Measurements from ENCODE around the gene C10orf67. TPM values are rescaled to one million over a fixed set of nuclear protein-coding genes. Genes with fewer than 3 reads are reported as not detected.

Gene C10orf67
- total and polyA plus RNA-seq, 2 donors (not counting 1 experiment from before 2014, with no cell fraction given): not detected

- CTCF ChIA-PET: interaction anchor here (1.1 to 1.2 kb wide), 2 partner anchors 24 to 187 kb away, joined by 3 to 4 read pairs; no protein-coding TSS in a partner anchor
- H3K27me3 Mint-ChIP-seq: peaks cover 9% of the 10 kb centered on the region
- no peak overlapping the region for H2AFZ ChIP-seq (ENCODE audit: insufficient read depth, low read depth, low read length, poor library complexity, severe bottlenecking)
- no peak overlapping the region for H3K4me3 Mint-ChIP-seq
- no peak for ATAC-seq (ENCODE audit: low read depth)
- H3K27ac ChIP-seq (ENCODE audit: low read length in 2 of 2): no peak overlapping the region
- H3K4me1 Mint-ChIP-seq: peaks cover 15% of the 10 kb centered on the region
- peaks cover 6 to 7% of the 10 kb centered on the region in 2 donors for H3K4me1 ChIP-seq (ENCODE audit: control insufficient read depth in 2 of 2, insufficient read depth in 2 of 2, low read length in 2 of 2)
- H3K27me3 ChIP-seq (replicated peaks in 1 of 4; ENCODE audit: control extremely low read depth in 1 of 4, control insufficient read depth in 3 of 4, insufficient read depth in 4 of 4, low read length in 3 of 4): peaks cover 0 to 14% (median 7%) of the 10 kb centered on the region in 4 experiments
- TF ChIP-seq CTCF (IDR thresholded peaks at IDR 0.05) (no peak), EZH2 (IDR thresholded peaks at IDR 0.05; ENCODE audit: borderline replicate concordance, insufficient read depth, low read depth, low read length, poor library complexity, severe bottlenecking) (no peak)
- H3K9me3 ChIP-seq (ENCODE audit: control extremely low read depth in 1 of 3, control insufficient read depth in 2 of 3, insufficient read depth in 1 of 3, low read length in 2 of 3): peaks cover 0 to 10% (median 0%) of the 10 kb centered on the region in 3 donors
- H3K9ac ChIP-seq (ENCODE audit: low read length): no peak overlapping the region
- no peaks in the 10 kb centered on the region for H3K9me3 Mint-ChIP-seq (ENCODE audit: insufficient read depth)
- no CpG with 5 or more reads among the region's 1 CpG for WGBS (ENCODE audit: insufficient coverage)
- H3K4me2 ChIP-seq (replicated peaks; ENCODE audit: low read depth, low read length, poor library complexity, severe bottlenecking): no peak overlapping the region
- H3K4me3 ChIP-seq (ENCODE audit: control extremely low read depth in 1 of 5, extremely low read depth in 1 of 5, insufficient read depth in 1 of 5, low read depth in 2 of 5, low read length in 4 of 5): no peak overlapping the region
- H3K27ac Mint-ChIP-seq: no peak overlapping the region
- no peak for DNase-seq
- intact Hi-C loops (cut with micrococcal nuclease): no loop called here
- no peaks in the 10 kb centered on the region for H3K79me2 ChIP-seq (ENCODE audit: control insufficient read depth, insufficient read depth, low read length)
- H3K36me3 ChIP-seq (replicated peaks in 1 of 2; ENCODE audit: control extremely low read depth in 1 of 2, control insufficient read depth in 1 of 2, extremely low read depth in 1 of 2, insufficient read depth in 2 of 2, low read length in 1 of 2): no peaks in the 10 kb centered on the region
- POLR2A ChIA-PET: no interaction called here
- no peaks in the 10 kb centered on the region for H4K20me1 ChIP-seq (ENCODE audit: control insufficient read depth, insufficient read depth, low read length, poor library complexity, severe bottlenecking)
These were observed 5.7 kb downstream of the C10orf67 start for GRCh38 chr10:23338886-23339285.

DNA sequence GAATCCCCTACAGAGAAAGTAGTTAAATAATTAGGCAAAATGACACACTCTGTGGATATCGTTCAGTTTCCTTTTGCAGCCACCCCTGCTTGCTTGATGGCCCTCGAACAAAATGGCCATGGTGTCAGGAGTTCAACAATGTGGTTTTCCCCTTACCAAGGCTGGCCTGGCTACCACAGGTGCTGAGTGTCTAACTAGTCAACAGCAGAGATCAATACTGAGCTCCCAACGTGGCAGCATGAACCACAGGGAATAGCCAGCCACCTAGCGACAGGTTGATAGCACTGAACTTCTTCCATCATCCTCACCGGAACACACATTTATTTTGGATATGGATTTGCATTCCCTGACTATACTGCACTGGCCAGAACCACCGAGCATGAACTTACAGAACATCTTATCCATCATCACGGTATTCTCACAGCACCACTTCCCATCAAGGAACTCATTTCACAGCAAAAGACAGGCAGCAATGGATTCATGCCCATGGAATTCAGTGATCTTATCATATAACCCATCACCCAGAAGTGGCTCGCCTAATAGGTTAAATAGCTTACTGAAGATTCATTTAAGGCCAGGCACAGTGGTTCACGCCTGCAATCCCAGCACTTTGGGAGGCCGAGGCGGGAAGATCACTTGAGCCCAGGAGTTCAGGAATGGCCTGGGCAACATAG lies 6.3 kb downstream of the C10orf67 start:
- no peaks in the 10 kb centered on the region for H3K9me3 Mint-ChIP-seq (ENCODE audit: insufficient read depth)
- Histone ChIP-seq H3K9ac (ENCODE audit: low read length) (no peak overlapping the region), H3K27me3 (replicated peaks in 1 of 4; ENCODE audit: control extremely low read depth in 1 of 4, control insufficient read depth in 3 of 4, insufficient read depth in 4 of 4, low read length in 3 of 4) (peaks cover 0 to 8% (median 4%) of the 10 kb centered on the region in 4 experiments), H3K36me3 (replicated peaks in 1 of 2; ENCODE audit: control extremely low read depth in 1 of 2, control insufficient read depth in 1 of 2, extremely low read depth in 1 of 2, insufficient read depth in 2 of 2, low read length in 1 of 2) (no peaks in the 10 kb centered on the region), H4K20me1 (ENCODE audit: control insufficient read depth, insufficient read depth, low read length, poor library complexity, severe bottlenecking) (no peaks in the 10 kb centered on the region), H3K4me2 (replicated peaks; ENCODE audit: low read depth, low read length, poor library complexity, severe bottlenecking) (no peak overlapping the region), H3K27ac (ENCODE audit: low read length in 2 of 2) (no peak overlapping the region), H3K79me2 (ENCODE audit: control insufficient read depth, insufficient read depth, low read length) (no peaks in the 10 kb centered on the region), H3K4me3 (ENCODE audit: control extremely low read depth in 1 of 5, extremely low read depth in 1 of 5, insufficient read depth in 1 of 5, low read depth in 2 of 5, low read length in 4 of 5) (no peak overlapping the region), H3K4me1 (ENCODE audit: control insufficient read depth in 2 of 2, insufficient read depth in 2 of 2, low read length in 2 of 2) (peaks cover 0 to 4% of the 10 kb centered on the region in 2 donors), H3K9me3 (ENCODE audit: control extremely low read depth in 1 of 3, control insufficient read depth in 2 of 3, insufficient read depth in 1 of 3, low read length in 2 of 3) (peaks cover 0 to 4% (median 0%) of the 10 kb centered on the region in 3 donors), H2AFZ (ENCODE audit: insufficient read depth, low read depth, low read length, poor library complexity, severe bottlenecking) (no peak overlapping the region)
- 84% methylated on average over 9 of the region's 11 CpGs for WGBS (ENCODE audit: insufficient coverage)
- intact Hi-C loops (cut with micrococcal nuclease): no loop called here
- H3K27me3 Mint-ChIP-seq: peaks cover 6% of the 10 kb centered on the region
- CTCF ChIA-PET: interaction anchor here (1.1 to 1.2 kb wide), 2 partner anchors 24 to 188 kb away, joined by 3 to 4 read pairs; no protein-coding TSS in a partner anchor
- no peak overlapping the region for H3K4me3 Mint-ChIP-seq
- DNase-seq (no peak), ATAC-seq (ENCODE audit: low read depth) (no peak)
- no peak overlapping the region for H3K27ac Mint-ChIP-seq
- TF ChIP-seq CTCF (IDR thresholded peaks at IDR 0.05): no peak
- no peak for TF ChIP-seq EZH2 (IDR thresholded peaks at IDR 0.05; ENCODE audit: borderline replicate concordance, insufficient read depth, low read depth, low read length, poor library complexity, severe bottlenecking)
- POLR2A ChIA-PET: no interaction called here
- peaks cover 12% of the 10 kb centered on the region for H3K4me1 Mint-ChIP-seq
